GM12878 (cell line): ENCODE data around the gene FAM83D. TPM values are rescaled to one million over a fixed set of nuclear protein-coding genes. Genes with fewer than 3 reads are reported as not detected.
A peak's percentile ranks its signal among the peaks of the same experiment; 100 is the strongest.

Experiments
- ATAC-seq: fragments of 200-7000 bp; cut with Tn5 transposase; 3 replicates; pipeline ENCODE4 v1.9.1; 2020; ENCODE audit warnings: mild to moderate bottlenecking, moderate library complexity
- BruUV-seq: library from RNA; stranded (reverse); fragments of 400-500 nt; replicated peaks from 2 replicates; lab custom pipeline; 2021; lab: Mats Ljungman, UMichigan
- CTCF ChIA-PET: fragments of 300-600 bp; sonication (Branson Sonifier 250); formaldehyde crosslinking; extraction: SDS; loops from one replicate; lab custom pipeline; 2021; ENCODE audit warnings: inconsistent platforms; lab: Yijun Ruan, JAX
- POLR2A ChIA-PET: fragments of 350-600 bp; formaldehyde crosslinking; extraction: SDS; loops from one replicate; lab custom pipeline; 2021; ENCODE audit warnings: inconsistent platforms; lab: Charles Lee
- RAD21 ChIA-PET: fragments of 300-600 bp; sonication (Branson Sonifier 250); formaldehyde crosslinking; loops from one replicate; lab custom pipeline; 2023; ENCODE audit warnings: antibody characterized with exemption; ENCODE audit not compliant: unreplicated experiment; lab: Charles Lee
- SMC1A ChIA-PET: fragments of 300-600 bp; sonication (Branson Sonifier 250); formaldehyde crosslinking; loops from one replicate; lab custom pipeline; 2023; ENCODE audit not compliant: unreplicated experiment, uncharacterized antibody; lab: Charles Lee
- DNase-seq: peaks from one replicate; pipeline ENCODE4 v3.0.0-alpha.2; 2011; ENCODE audit warnings: low read depth, low spot score
- FAIRE-seq: peaks from 3 replicates; lab custom pipeline; 2011; peaks lifted over from hg19 to GRCh38; lab: Jason Lieb, UNC
- H2AFZ ChIP-seq: 2 replicates; pipeline ENCODE4 v1.6.0; 2011; ENCODE audit warnings: low read depth, low read length, control low read depth; ENCODE audit not compliant: control insufficient read depth
- H3K27ac ChIP-seq: 2 replicates; pipeline ENCODE4 v1.5.1; 2011; ENCODE audit warnings: control low read depth; ENCODE audit not compliant: control insufficient read depth, insufficient read depth
- H3K27me3 ChIP-seq, 2 experiments: replicated peaks in 1 of 2; 2 replicates each; pipeline versions ENCODE4 v1.6.0 to v1.6.1; 2011; ENCODE audit warnings: low read length in 1 of 2; ENCODE audit not compliant: control insufficient read depth in 2 of 2, insufficient read depth in 2 of 2
- H3K36me3 ChIP-seq, 2 experiments: 2 replicates each; pipeline ENCODE4 v1.5.1; 2011; ENCODE audit warnings: low read length in 1 of 2; ENCODE audit not compliant: control insufficient read depth in 2 of 2, insufficient read depth in 2 of 2
- H3K4me1 ChIP-seq: 2 replicates; pipeline ENCODE4 v1.6.1; 2011; ENCODE audit warnings: mild to moderate bottlenecking, low read length, moderate library complexity, mixed read lengths; ENCODE audit not compliant: control insufficient read depth, insufficient read depth
- H3K4me2 ChIP-seq: 2 replicates; pipeline ENCODE4 v1.6.0; 2011; ENCODE audit warnings: control low read depth; ENCODE audit not compliant: control insufficient read depth, insufficient read depth
- H3K4me3 ChIP-seq: fragments of 200-600 bp; sonication (generic); 2 replicates; pipeline ENCODE4 v1.5.1; 2016
- H3K79me2 ChIP-seq: 2 replicates; pipeline ENCODE4 v1.6.0; 2011; ENCODE audit warnings: low read length; ENCODE audit not compliant: control insufficient read depth, insufficient read depth
- H3K9ac ChIP-seq: 2 replicates; pipeline ENCODE4 v1.8.0; 2011; ENCODE audit warnings: low read length, control low read depth, mixed read lengths; ENCODE audit not compliant: control insufficient read depth, insufficient read depth
- H3K9me3 ChIP-seq: replicated peaks from 3 replicates; pipeline ENCODE4 v1.5.1; 2011; ENCODE audit warnings: mild to moderate bottlenecking, low read length; ENCODE audit not compliant: control insufficient read depth, insufficient read depth
- H4K20me1 ChIP-seq: 2 replicates; pipeline ENCODE4 v1.6.0; 2011; ENCODE audit not compliant: control insufficient read depth, insufficient read depth
- ATF7 ChIP-seq: fragments of 450-650 bp; IDR thresholded peaks from 2 replicates; pipeline ENCODE4 v1.6.1; 2016; ENCODE audit warnings: low read depth, mild to moderate bottlenecking
- DPF2 ChIP-seq: fragments of 450-650 bp; IDR thresholded peaks from 2 replicates; pipeline ENCODE4 v1.6.1; 2017; ENCODE audit warnings: mild to moderate bottlenecking
- HDAC6 ChIP-seq: fragments of 200-600 bp; sonication (generic); IDR thresholded peaks from one replicate; pipeline ENCODE4 v1.8.0; 2017; ENCODE audit warnings: antibody characterized with exemption; ENCODE audit not compliant: unreplicated experiment
- RELA ChIP-seq: fragments of 450-650 bp; IDR thresholded peaks from 2 replicates; pipeline ENCODE4 v1.8.0; 2014; ENCODE audit warnings: borderline replicate concordance; ENCODE audit not compliant: partially characterized antibody
- ZNF274 ChIP-seq: IDR thresholded peaks from one replicate; pipeline ENCODE4 v1.8.0; 2011; ENCODE audit not compliant: insufficient read length, insufficient read depth
- WGBS: methylation state at CpG from one replicate; pipeline ENCODE4 v1.1.6; 2016; ENCODE audit warnings: low lambda C conversion rate; ENCODE audit not compliant: insufficient replicate concordance, insufficient coverage; ENCODE audit errors: missing lambda C conversion rate; 5-methylcytosine and 5-hydroxymethylcytosine counted together
- in situ Hi-C: fragments of 300-500 bp; cut with MboI; formaldehyde crosslinking; loops from 9 replicates; pipeline ENCODE4 v1.14.3; 2018; ENCODE audit warnings: mixed read lengths
- intact Hi-C: fragments of 100-400 bp; cut with micrococcal nuclease; formaldehyde crosslinking; loops from one replicate; pipeline ENCODE4 v1.14.2; 2022; ENCODE audit not compliant: unreplicated experiment
- polyA plus RNA-seq, 11 experiments: library from polyadenylated mRNA; depleted of rRNA in 4 of 11; unstranded in 6 of 11; stranded (reverse) in 5 of 11; fragments of >200 nt; fragmentation: Nextera tagmentation in 4 of 11; fragmentation: Illumina TruSeq in 1 of 11; extraction: Ambion mirVana in 4 of 11; extraction: Trizol in 1 of 11; gene quantifications; 1 replicate in 1 of 11; 2 replicates in 10 of 11; pipeline versions ENCODE4 v1.2.1 to v1.2.3, GENCODE V29; 2011 to 2016; ENCODE audit warnings: inconsistent platforms in 2 of 11, missing spikeins in 2 of 11, low read depth in 1 of 11
- total RNA-seq, 4 experiments: library from RNA; depleted of rRNA in 3 of 4; stranded (reverse); fragments of >200 nt in 3 of 4; fragmentation: Illumina TruSeq in 1 of 4; extraction: Trizol in 1 of 4; gene quantifications; 2 replicates each; pipeline versions ENCODE4 v1.2.1 to v1.2.3, GENCODE V29; 2013 to 2021
- TF ChIP-seq, protein P1 (sequence below): fragments of 450-650 bp; IDR thresholded peaks from 2 replicates; pipeline ENCODE4 v1.6.1; 2017; ENCODE audit warnings: mild to moderate bottlenecking
- TF ChIP-seq, protein P2 (sequence below), 3 experiments: IDR thresholded peaks in 2 of 3; conservative IDR thresholded peaks in 1 of 3; 2 replicates each; pipeline ENCODE4 v1.5.1; 2011; ENCODE audit warnings: low read depth in 3 of 3, low read length in 3 of 3, mild to moderate bottlenecking in 3 of 3, control low read depth in 2 of 3, moderate library complexity in 2 of 3, inconsistent platforms in 1 of 3, mixed read lengths in 1 of 3; ENCODE audit not compliant: control insufficient read depth in 2 of 3, insufficient read depth in 1 of 3; ENCODE audit errors: extremely low read depth in 1 of 3

FAM83D gene
- total and polyA plus RNA-seq, 10 of the 15 experiments (the other 5 are each of a cell fraction or from before 2014, with no cell fraction given), result 4.5 to 34.8 (median 19.2) TPM

DNA sequence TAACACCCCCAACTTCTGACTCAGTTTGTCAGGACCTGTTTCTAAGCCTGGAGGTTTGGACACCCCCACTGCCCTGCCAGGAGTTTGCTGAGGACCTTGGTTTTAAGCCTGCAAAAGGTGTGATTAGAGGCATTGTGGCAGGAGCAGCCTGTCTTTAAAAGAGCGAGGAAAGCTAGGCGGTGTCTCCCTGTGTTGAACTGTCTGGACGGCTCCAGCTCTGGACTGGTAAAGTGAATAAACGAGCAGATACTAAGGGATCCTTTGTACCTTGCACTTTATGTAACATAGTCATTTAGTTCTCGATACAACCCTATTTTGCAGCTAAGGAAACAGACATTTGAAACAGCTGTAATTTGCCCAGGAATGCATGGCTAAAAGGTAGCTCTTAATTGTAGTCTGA is 14.4 kb downstream of the FAM83D start (continued):
- no peak for TF ChIP-seq ZNF274
- no peak for TF ChIP-seq RELA
- no peak for TF ChIP-seq DPF2
- TF ChIP-seq ATF7, result no peak
- TF ChIP-seq HDAC6, result no peak

DNA sequence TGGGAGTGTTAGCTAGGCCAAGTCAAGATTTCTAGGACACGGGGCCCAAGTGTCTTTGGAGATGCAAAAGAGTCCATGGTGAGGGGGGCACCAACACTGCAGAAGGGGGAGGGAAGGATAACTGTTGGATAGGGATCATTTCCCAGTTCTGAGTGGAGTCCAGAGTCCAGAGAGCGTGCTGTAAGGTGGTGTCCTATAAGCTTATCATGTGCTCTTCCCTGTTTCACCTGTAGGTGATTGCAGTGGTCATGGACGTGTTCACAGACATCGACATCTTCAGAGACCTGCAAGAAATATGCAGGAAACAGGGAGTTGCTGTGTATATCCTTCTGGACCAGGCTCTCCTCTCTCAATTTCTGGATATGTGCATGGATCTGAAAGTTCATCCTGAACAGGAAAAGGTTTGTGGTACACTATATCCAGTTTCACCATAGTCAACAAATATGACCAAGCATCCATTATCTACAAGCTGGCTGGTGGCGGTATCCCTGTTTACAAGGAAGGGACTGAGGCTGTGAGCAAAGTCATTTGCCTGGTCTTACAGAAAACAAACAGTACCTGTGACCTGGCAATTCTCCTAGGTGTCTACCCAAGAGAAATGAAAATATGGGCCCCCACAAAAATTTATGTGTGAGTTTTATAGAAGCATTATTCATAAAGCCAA is 15.6 kb downstream of the FAM83D start:
- POLR2A ChIA-PET, result no interaction called here

More for the DNA sequence above, 15.6 kb downstream of the FAM83D start:
- WGBS, result 93% methylated on average over 5 of the region's 5 CpGs
- no TSS peak for BruUV-seq
- no peaks in the 10 kb centered on the region for H3K9me3 ChIP-seq
- ChIA-PET RAD21 (no interaction called here), CTCF (interaction anchor here (2.3 kb wide), 1 partner anchor 107 kb away, joined by 7 read pairs; no protein-coding TSS in a partner anchor), SMC1A (interaction anchor here (0.6 to 3.0 kb wide), 4 partner anchors 20 to 52 kb away, joined by 3 to 8 read pairs (median 3); partner anchors contain the start of gene DHX35)
- no peaks in the 10 kb centered on the region; the same call in 1 of the 2 replicates for H3K4me1 ChIP-seq
- H4K20me1 ChIP-seq, result no peaks in the 10 kb centered on the region
- in situ Hi-C loops (no loop called here), intact Hi-C loops (no loop called here)
- no peaks in the 10 kb centered on the region for H3K27me3 ChIP-seq
- DNase-seq, result no peak
- no peak overlapping the region for H2AFZ ChIP-seq
- no peak for ATAC-seq
- TF ChIP-seq, protein P1, sequence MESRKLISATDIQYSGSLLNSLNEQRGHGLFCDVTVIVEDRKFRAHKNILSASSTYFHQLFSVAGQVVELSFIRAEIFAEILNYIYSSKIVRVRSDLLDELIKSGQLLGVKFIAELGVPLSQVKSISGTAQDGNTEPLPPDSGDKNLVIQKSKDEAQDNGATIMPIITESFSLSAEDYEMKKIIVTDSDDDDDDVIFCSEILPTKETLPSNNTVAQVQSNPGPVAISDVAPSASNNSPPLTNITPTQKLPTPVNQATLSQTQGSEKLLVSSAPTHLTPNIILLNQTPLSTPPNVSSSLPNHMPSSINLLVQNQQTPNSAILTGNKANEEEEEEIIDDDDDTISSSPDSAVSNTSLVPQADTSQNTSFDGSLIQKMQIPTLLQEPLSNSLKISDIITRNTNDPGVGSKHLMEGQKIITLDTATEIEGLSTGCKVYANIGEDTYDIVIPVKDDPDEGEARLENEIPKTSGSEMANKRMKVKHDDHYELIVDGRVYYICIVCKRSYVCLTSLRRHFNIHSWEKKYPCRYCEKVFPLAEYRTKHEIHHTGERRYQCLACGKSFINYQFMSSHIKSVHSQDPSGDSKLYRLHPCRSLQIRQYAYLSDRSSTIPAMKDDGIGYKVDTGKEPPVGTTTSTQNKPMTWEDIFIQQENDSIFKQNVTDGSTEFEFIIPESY, result no peak
- TF ChIP-seq, protein P2, sequence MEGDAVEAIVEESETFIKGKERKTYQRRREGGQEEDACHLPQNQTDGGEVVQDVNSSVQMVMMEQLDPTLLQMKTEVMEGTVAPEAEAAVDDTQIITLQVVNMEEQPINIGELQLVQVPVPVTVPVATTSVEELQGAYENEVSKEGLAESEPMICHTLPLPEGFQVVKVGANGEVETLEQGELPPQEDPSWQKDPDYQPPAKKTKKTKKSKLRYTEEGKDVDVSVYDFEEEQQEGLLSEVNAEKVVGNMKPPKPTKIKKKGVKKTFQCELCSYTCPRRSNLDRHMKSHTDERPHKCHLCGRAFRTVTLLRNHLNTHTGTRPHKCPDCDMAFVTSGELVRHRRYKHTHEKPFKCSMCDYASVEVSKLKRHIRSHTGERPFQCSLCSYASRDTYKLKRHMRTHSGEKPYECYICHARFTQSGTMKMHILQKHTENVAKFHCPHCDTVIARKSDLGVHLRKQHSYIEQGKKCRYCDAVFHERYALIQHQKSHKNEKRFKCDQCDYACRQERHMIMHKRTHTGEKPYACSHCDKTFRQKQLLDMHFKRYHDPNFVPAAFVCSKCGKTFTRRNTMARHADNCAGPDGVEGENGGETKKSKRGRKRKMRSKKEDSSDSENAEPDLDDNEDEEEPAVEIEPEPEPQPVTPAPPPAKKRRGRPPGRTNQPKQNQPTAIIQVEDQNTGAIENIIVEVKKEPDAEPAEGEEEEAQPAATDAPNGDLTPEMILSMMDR (IDR thresholded peaks at IDR 0.05 in 2 of 3, conservative IDR thresholded peaks at IDR 0.05 in 1 of 3; ENCODE audit: control insufficient read depth in 2 of 3, extremely low read depth in 1 of 3, insufficient read depth in 1 of 3, low read depth in 3 of 3, low read length in 3 of 3), result peak in 1 of 3 experiments; percentile 2; a peak in 1 of 6 replicates
- H3K36me3 ChIP-seq, result peaks cover 28 to 46% of the 10 kb centered on the region in 2 experiments
- no peak overlapping the region for H3K4me3 ChIP-seq
- no peak for FAIRE-seq
- no peak overlapping the region for H3K4me2 ChIP-seq
- H3K9ac ChIP-seq, result no peak overlapping the region
- no peak overlapping the region for H3K27ac ChIP-seq
- H3K79me2 ChIP-seq, result peaks cover 29% of the 10 kb centered on the region
